ENCODE results near the gene PHLDA3. TPM values are rescaled to one million over a fixed set of nuclear protein-coding genes. Genes with fewer than 3 reads are reported as not detected.

PHLDA3 gene
- total RNA-seq, 1 donor from 2014 or later = 90.0 TPM

DNA sequence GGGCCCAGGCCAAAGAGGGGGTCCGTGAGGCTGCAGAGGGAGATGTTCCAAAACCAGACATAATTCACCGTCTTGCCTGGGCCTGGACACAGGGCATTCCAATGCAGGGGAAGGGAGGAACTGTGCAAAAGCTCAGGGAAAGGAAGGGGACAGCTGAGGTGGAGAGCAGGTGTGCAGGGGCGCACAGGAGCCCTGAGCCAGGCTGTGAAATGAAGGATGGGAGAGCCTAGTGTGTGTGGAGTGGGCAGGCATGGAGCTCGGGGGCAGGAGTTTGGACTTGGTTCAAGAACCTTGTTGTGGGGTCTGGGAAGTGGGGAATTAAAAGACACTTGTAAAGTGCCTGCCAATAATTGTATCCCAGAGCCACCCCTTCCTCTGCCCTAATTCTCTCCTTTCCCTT is 49.7 kb downstream of the PHLDA3 start:
- H3K9me3 ChIP-seq = no peaks in the 10 kb centered on the region
- no peaks in the 10 kb centered on the region for H3K4me1 ChIP-seq
- DNase-seq (no peak), ATAC-seq (no peak)
- intact Hi-C loops (cut with DNase I) = no loop called here
- H3K27ac ChIP-seq = no peak overlapping the region
- H3K27me3 ChIP-seq = no peaks in the 10 kb centered on the region
- H3K4me3 ChIP-seq = no peak overlapping the region
- no peaks in the 10 kb centered on the region for H3K36me3 ChIP-seq
- TF ChIP-seq, protein P1, sequence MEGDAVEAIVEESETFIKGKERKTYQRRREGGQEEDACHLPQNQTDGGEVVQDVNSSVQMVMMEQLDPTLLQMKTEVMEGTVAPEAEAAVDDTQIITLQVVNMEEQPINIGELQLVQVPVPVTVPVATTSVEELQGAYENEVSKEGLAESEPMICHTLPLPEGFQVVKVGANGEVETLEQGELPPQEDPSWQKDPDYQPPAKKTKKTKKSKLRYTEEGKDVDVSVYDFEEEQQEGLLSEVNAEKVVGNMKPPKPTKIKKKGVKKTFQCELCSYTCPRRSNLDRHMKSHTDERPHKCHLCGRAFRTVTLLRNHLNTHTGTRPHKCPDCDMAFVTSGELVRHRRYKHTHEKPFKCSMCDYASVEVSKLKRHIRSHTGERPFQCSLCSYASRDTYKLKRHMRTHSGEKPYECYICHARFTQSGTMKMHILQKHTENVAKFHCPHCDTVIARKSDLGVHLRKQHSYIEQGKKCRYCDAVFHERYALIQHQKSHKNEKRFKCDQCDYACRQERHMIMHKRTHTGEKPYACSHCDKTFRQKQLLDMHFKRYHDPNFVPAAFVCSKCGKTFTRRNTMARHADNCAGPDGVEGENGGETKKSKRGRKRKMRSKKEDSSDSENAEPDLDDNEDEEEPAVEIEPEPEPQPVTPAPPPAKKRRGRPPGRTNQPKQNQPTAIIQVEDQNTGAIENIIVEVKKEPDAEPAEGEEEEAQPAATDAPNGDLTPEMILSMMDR (IDR thresholded peaks at IDR 0.05) = no peak

DNA sequence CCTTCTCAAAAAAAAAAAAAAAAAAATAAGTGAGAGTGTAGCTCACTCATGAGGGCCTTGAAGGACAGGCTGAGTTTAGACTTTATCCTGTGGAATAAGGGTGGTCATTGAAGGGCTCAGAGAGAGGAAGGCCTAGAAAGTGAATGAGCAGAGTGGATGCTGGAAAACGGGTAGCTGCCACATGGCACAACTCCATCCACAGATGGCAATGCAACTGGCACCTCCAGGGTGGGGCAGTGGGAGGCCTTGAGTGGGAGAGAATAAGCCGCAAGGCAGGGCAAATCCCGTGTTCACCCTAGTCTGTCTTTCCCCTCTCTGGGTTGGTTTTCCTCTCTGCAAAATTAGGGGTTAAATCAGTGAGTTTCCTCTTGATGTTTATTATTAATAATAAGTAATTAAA is 50.5 kb downstream of the PHLDA3 start:
- DNase-seq = no peak
- no peaks in the 10 kb centered on the region for H3K36me3 ChIP-seq
- H3K27ac ChIP-seq = no peak overlapping the region
- no peaks in the 10 kb centered on the region for H3K9me3 ChIP-seq
- no peaks in the 10 kb centered on the region for H3K27me3 ChIP-seq
- H3K4me1 ChIP-seq = no peaks in the 10 kb centered on the region
- no peak overlapping the region for H3K4me3 ChIP-seq
- TF ChIP-seq, protein P1 (IDR thresholded peaks at IDR 0.05) = no peak
- ATAC-seq = no peak
- intact Hi-C loops (cut with DNase I) = no loop called here

Other genes with a start within 250 kb of the PHLDA3 start
- gene PKP1, start 185.7 kb downstream of the PHLDA3 start, total RNA-seq = 0.69 TPM
- gene TNNT2, start 91.5 kb downstream of the PHLDA3 start, total RNA-seq = 6.4 TPM
- gene LAD1, start 69.9 kb downstream of the PHLDA3 start, total RNA-seq = 42.6 TPM
- 0.49 TPM for gene TNNI1, start 47.5 kb downstream of the PHLDA3 start, total RNA-seq
- gene CSRP1, start 37.9 kb upstream of the PHLDA3 start, total RNA-seq = 280 TPM
- gene NAV1, start 69.9 kb upstream of the PHLDA3 start, total RNA-seq = 34.1 TPM

Data from upper lobe of right lung (tissue), 1 donor.